Sigmoid colon (tissue), 4 donors: ENCODE data around the gene C4BPA.

Source experiments
- CTCF ChIP-seq, 4 experiments: fragments of 450-650 bp in 3 of 4; fragments of 200-600 bp in 1 of 4; IDR thresholded peaks; one replicate each; pipeline ENCODE4 v1.5.1; 2016 to 2019; ENCODE audit warnings: antibody characterized with exemption in 4 of 4, mild to moderate bottlenecking in 3 of 4, moderate library complexity in 2 of 4
- POLR2A ChIP-seq, 2 donors: fragments of 450-650 bp; IDR thresholded peaks; one replicate each; pipeline ENCODE4 v1.6.1; 2016; ENCODE audit warnings: antibody characterized with exemption in 2 of 2, mild to moderate bottlenecking in 2 of 2, moderate library complexity in 2 of 2
- POLR2AphosphoS5 ChIP-seq, 4 donors: sonication (generic); formaldehyde crosslinking; IDR thresholded peaks; one replicate each; pipeline ENCODE4 v1.6.1; 2017; ENCODE audit warnings: antibody characterized with exemption in 4 of 4

GRCh38 chr1:207072233-207072632, 31.8 kb upstream of the C4BPA start:
- TF ChIP-seq CTCF (IDR thresholded peaks at IDR 0.05) = no peak
- no peak for TF ChIP-seq POLR2AphosphoS5 (IDR thresholded peaks at IDR 0.05)
- no peak for TF ChIP-seq POLR2A (IDR thresholded peaks at IDR 0.05)
